Measurements from ENCODE around the gene ZDHHC17. TPM values are rescaled to one million over a fixed set of nuclear protein-coding genes. Genes with fewer than 3 reads are reported as not detected.

ZDHHC17 gene, protein sequence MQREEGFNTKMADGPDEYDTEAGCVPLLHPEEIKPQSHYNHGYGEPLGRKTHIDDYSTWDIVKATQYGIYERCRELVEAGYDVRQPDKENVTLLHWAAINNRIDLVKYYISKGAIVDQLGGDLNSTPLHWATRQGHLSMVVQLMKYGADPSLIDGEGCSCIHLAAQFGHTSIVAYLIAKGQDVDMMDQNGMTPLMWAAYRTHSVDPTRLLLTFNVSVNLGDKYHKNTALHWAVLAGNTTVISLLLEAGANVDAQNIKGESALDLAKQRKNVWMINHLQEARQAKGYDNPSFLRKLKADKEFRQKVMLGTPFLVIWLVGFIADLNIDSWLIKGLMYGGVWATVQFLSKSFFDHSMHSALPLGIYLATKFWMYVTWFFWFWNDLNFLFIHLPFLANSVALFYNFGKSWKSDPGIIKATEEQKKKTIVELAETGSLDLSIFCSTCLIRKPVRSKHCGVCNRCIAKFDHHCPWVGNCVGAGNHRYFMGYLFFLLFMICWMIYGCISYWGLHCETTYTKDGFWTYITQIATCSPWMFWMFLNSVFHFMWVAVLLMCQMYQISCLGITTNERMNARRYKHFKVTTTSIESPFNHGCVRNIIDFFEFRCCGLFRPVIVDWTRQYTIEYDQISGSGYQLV
- polyA plus RNA-seq (2013) = 12.3 and 13.2 TPM in 2 replicates

GRCh38 chr12:76763746-76764675 lies at the start of gene ZDHHC17:
ZDHHC17 (plus strand) TSS chr12:76764115; CDS start chr12:76764237, 122 bp downstream.
- no peak within 1 kb of the TSS for H2BK12ac ChIP-seq (ENCODE audit: low read length)
- no peaks in the 10 kb centered on the region for H3K36me3 ChIP-seq (ENCODE audit: control insufficient read depth in 1 of 2, insufficient read depth in 2 of 2, low read length in 2 of 2)
- H3K79me2 ChIP-seq (ENCODE audit: control insufficient read depth, insufficient read depth, low read length, poor library complexity) = peaks cover 14% of the 10 kb centered on the region
- H3K4me3 ChIP-seq (ENCODE audit: low read depth, low read length) = peak within 1 kb of the TSS; percentile 89
- H3K4ac ChIP-seq (ENCODE audit: low read depth, low read length) = peak within 1 kb of the TSS; percentile 87
- H3K23ac ChIP-seq (ENCODE audit: low read length) = no peak within 1 kb of the TSS
- no CpG with 5 or more reads among the region's 93 CpGs for WGBS (ENCODE audit: extremely low coverage, insufficient coverage, insufficient read length)
- H3K14ac ChIP-seq (ENCODE audit: low read length) = peak within 1 kb of the TSS; percentile 99
- peak within 1 kb of the TSS; percentile 100 for H3K27ac ChIP-seq (ENCODE audit: low read depth, low read length)
- peak within 1 kb of the TSS; percentile 99 for H4K8ac ChIP-seq (ENCODE audit: low read depth, low read length)
- peak within 1 kb of the TSS; percentile 83 for H3K4me2 ChIP-seq (ENCODE audit: low read length)
- H2AFZ ChIP-seq (ENCODE audit: insufficient read depth, low read length, poor library complexity) = peak within 1 kb of the TSS; percentile 87
- peak within 1 kb of the TSS; percentile 97 for H2BK5ac ChIP-seq (ENCODE audit: low read depth, low read length, poor library complexity)
- no peaks in the 10 kb centered on the region for H3K27me3 ChIP-seq (ENCODE audit: insufficient read depth, low read length)
- peak; percentile 97 for DNase-seq
- peak within 1 kb of the TSS; percentile 92 for H3K9ac ChIP-seq (ENCODE audit: low read length)
- H3K4me1 ChIP-seq (ENCODE audit: control insufficient read depth in 1 of 2, insufficient read depth in 2 of 2, low read length in 2 of 2) = peaks cover 2 to 5% of the 10 kb centered on the region in 2 experiments
- H2BK120ac ChIP-seq (ENCODE audit: insufficient read depth, low read length, poor library complexity) = peak within 1 kb of the TSS; percentile 99
- H4K12ac ChIP-seq (ENCODE audit: low read depth, low read length) = peak within 1 kb of the TSS; percentile 97
- no peaks in the 10 kb centered on the region for H3K9me3 ChIP-seq (ENCODE audit: insufficient read depth, low read depth, low read length)
- H3K18ac ChIP-seq (ENCODE audit: low read length) = peak within 1 kb of the TSS; percentile 98
- peaks cover 15% of the 10 kb centered on the region for H3K79me1 ChIP-seq (ENCODE audit: low read length)
- H4K91ac ChIP-seq (ENCODE audit: low read depth, low read length) = peak within 1 kb of the TSS; percentile 96
- peak within 1 kb of the TSS; percentile 88 for H2AK5ac ChIP-seq (ENCODE audit: low read length)

GRCh38 chr12:76714415-76714814 lies 49.5 kb upstream of the ZDHHC17 start:
- no peaks in the 10 kb centered on the region for H3K36me3 ChIP-seq (ENCODE audit: control insufficient read depth in 1 of 2, insufficient read depth in 2 of 2, low read length in 2 of 2)

DNA sequence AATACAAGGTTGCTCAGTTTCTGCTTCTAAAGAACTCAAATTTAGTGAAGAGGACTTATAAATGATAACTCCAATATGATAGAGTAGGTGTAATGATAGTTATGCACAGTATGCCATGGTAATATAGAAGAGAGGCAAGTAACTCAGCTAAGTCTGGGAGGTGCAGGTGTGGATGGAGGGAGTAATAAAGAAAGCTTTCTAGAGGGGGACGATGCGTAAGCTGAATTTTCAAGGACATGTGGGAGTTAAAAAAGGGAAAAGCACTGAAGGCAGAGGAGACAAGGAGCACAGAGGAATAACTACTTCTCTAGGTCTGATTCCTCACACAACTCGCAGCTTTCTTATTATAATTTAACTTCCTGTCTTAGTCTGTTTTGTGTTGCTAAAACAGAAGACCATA lies 49.1 kb upstream of the ZDHHC17 start:
- Histone ChIP-seq H3K27me3 (ENCODE audit: insufficient read depth, low read length) (no peaks in the 10 kb centered on the region), H3K4me2 (ENCODE audit: low read length) (no peak overlapping the region), H3K9ac (ENCODE audit: low read length) (no peak overlapping the region), H4K8ac (ENCODE audit: low read depth, low read length) (no peak overlapping the region), H4K91ac (ENCODE audit: low read depth, low read length) (no peak overlapping the region), H2AFZ (ENCODE audit: insufficient read depth, low read length, poor library complexity) (no peak overlapping the region), H2BK5ac (ENCODE audit: low read depth, low read length, poor library complexity) (no peak overlapping the region), H3K4ac (ENCODE audit: low read depth, low read length) (no peak overlapping the region), H3K79me1 (ENCODE audit: low read length) (peaks cover 13% of the 10 kb centered on the region), H3K18ac (ENCODE audit: low read length) (no peak overlapping the region), H3K9me3 (ENCODE audit: insufficient read depth, low read depth, low read length) (no peaks in the 10 kb centered on the region), H2BK12ac (ENCODE audit: low read length) (no peak overlapping the region), H2AK5ac (ENCODE audit: low read length) (no peak overlapping the region), H3K79me2 (ENCODE audit: control insufficient read depth, insufficient read depth, low read length, poor library complexity) (peaks cover 6% of the 10 kb centered on the region), H3K4me3 (ENCODE audit: low read depth, low read length) (no peak overlapping the region), H3K23ac (ENCODE audit: low read length) (no peak overlapping the region), H2BK120ac (ENCODE audit: insufficient read depth, low read length, poor library complexity) (no peak overlapping the region), H3K27ac (ENCODE audit: low read depth, low read length) (no peak overlapping the region), H3K14ac (ENCODE audit: low read length) (no peak overlapping the region), H4K12ac (ENCODE audit: low read depth, low read length) (no peak overlapping the region), H3K4me1 (ENCODE audit: control insufficient read depth in 1 of 2, insufficient read depth in 2 of 2, low read length in 2 of 2) (peaks cover 12 to 13% of the 10 kb centered on the region in 2 experiments), H3K36me3 (ENCODE audit: control insufficient read depth in 1 of 2, insufficient read depth in 2 of 2, low read length in 2 of 2) (no peaks in the 10 kb centered on the region)
- no peak for DNase-seq
- no CpG with 5 or more reads among the region's 3 CpGs for WGBS (ENCODE audit: extremely low coverage, insufficient coverage, insufficient read length)

More at GRCh38 chr12:76714415-76714814, 49.5 kb upstream of the ZDHHC17 start:
- WGBS (ENCODE audit: extremely low coverage, insufficient coverage, insufficient read length) = no CpG with 5 or more reads among the region's 1 CpG
- no peak overlapping the region for H2BK5ac ChIP-seq (ENCODE audit: low read depth, low read length, poor library complexity)
- H4K8ac ChIP-seq (ENCODE audit: low read depth, low read length) = no peak overlapping the region
- no peak overlapping the region for H2BK12ac ChIP-seq (ENCODE audit: low read length)
- H3K23ac ChIP-seq (ENCODE audit: low read length) = no peak overlapping the region
- no peak overlapping the region for H3K4me3 ChIP-seq (ENCODE audit: low read depth, low read length)
- H4K12ac ChIP-seq (ENCODE audit: low read depth, low read length) = no peak overlapping the region
- no peak overlapping the region for H3K4me2 ChIP-seq (ENCODE audit: low read length)
- DNase-seq = no peak
- no peak overlapping the region for H4K91ac ChIP-seq (ENCODE audit: low read depth, low read length)
- no peak overlapping the region for H2AFZ ChIP-seq (ENCODE audit: insufficient read depth, low read length, poor library complexity)
- no peak overlapping the region for H3K18ac ChIP-seq (ENCODE audit: low read length)
- no peak overlapping the region for H3K14ac ChIP-seq (ENCODE audit: low read length)
- H3K79me2 ChIP-seq (ENCODE audit: control insufficient read depth, insufficient read depth, low read length, poor library complexity) = peaks cover 3% of the 10 kb centered on the region
- H3K4me1 ChIP-seq (ENCODE audit: control insufficient read depth in 1 of 2, insufficient read depth in 2 of 2, low read length in 2 of 2) = peaks cover 8% of the 10 kb centered on the region in 2 experiments
- H3K27ac ChIP-seq (ENCODE audit: low read depth, low read length) = no peak overlapping the region
- H3K4ac ChIP-seq (ENCODE audit: low read depth, low read length) = no peak overlapping the region
- H3K9ac ChIP-seq (ENCODE audit: low read length) = no peak overlapping the region
- no peak overlapping the region for H2BK120ac ChIP-seq (ENCODE audit: insufficient read depth, low read length, poor library complexity)
- no peaks in the 10 kb centered on the region for H3K9me3 ChIP-seq (ENCODE audit: insufficient read depth, low read depth, low read length)
- peaks cover 8% of the 10 kb centered on the region for H3K79me1 ChIP-seq (ENCODE audit: low read length)
- no peaks in the 10 kb centered on the region for H3K27me3 ChIP-seq (ENCODE audit: insufficient read depth, low read length)
- no peak overlapping the region for H2AK5ac ChIP-seq (ENCODE audit: low read length)

DNA sequence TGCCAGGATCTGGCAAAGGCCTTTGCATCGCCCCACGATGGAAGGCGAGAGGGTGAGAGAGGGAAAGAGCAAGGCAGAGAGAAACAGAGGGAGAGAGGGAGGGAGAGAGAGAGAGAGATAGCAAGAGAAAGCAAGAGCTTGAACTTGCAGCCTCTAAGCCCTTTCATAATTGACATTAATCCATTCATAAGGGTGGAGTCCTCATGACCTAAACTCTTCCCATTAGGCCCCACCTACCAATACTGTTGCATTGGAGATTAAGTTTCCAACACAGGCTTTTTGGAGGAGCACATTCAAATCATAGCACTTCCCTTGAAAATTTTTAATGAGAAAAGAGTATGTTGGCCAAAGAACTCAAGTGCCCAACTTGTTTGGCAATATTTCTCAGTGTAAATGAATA lies 48.6 kb upstream of the ZDHHC17 start:
- H3K18ac ChIP-seq (ENCODE audit: low read length) = no peak overlapping the region
- no peak overlapping the region for H3K14ac ChIP-seq (ENCODE audit: low read length)
- DNase-seq = no peak
- no peak overlapping the region for H2AK5ac ChIP-seq (ENCODE audit: low read length)
- no peaks in the 10 kb centered on the region for H3K36me3 ChIP-seq (ENCODE audit: control insufficient read depth in 1 of 2, insufficient read depth in 2 of 2, low read length in 2 of 2)
- H3K27ac ChIP-seq (ENCODE audit: low read depth, low read length) = no peak overlapping the region
- H3K4me1 ChIP-seq (ENCODE audit: control insufficient read depth in 1 of 2, insufficient read depth in 2 of 2, low read length in 2 of 2) = peaks cover 12 to 14% of the 10 kb centered on the region in 2 experiments
- no peak overlapping the region for H3K4ac ChIP-seq (ENCODE audit: low read depth, low read length)
- H2BK120ac ChIP-seq (ENCODE audit: insufficient read depth, low read length, poor library complexity) = no peak overlapping the region
- H3K9ac ChIP-seq (ENCODE audit: low read length) = no peak overlapping the region
- no peak overlapping the region for H4K8ac ChIP-seq (ENCODE audit: low read depth, low read length)
- no peaks in the 10 kb centered on the region for H3K9me3 ChIP-seq (ENCODE audit: insufficient read depth, low read depth, low read length)
- WGBS (ENCODE audit: extremely low coverage, insufficient coverage, insufficient read length) = no CpG with 5 or more reads among the region's 3 CpGs
- peaks cover 6% of the 10 kb centered on the region for H3K79me2 ChIP-seq (ENCODE audit: control insufficient read depth, insufficient read depth, low read length, poor library complexity)
- no peak overlapping the region for H2AFZ ChIP-seq (ENCODE audit: insufficient read depth, low read length, poor library complexity)
- H3K27me3 ChIP-seq (ENCODE audit: insufficient read depth, low read length) = no peaks in the 10 kb centered on the region
- no peak overlapping the region for H3K23ac ChIP-seq (ENCODE audit: low read length)
- no peak overlapping the region for H3K4me2 ChIP-seq (ENCODE audit: low read length)
- H3K4me3 ChIP-seq (ENCODE audit: low read depth, low read length) = no peak overlapping the region
- peaks cover 13% of the 10 kb centered on the region for H3K79me1 ChIP-seq (ENCODE audit: low read length)
- no peak overlapping the region for H4K12ac ChIP-seq (ENCODE audit: low read depth, low read length)
- H2BK12ac ChIP-seq (ENCODE audit: low read length) = no peak overlapping the region
- H2BK5ac ChIP-seq (ENCODE audit: low read depth, low read length, poor library complexity) = no peak overlapping the region
- no peak overlapping the region for H4K91ac ChIP-seq (ENCODE audit: low read depth, low read length)

All from trophoblast cell (in vitro differentiated cells and primary cell).